Astrocyte (in vitro differentiated cells and primary cell): ENCODE data around the gene GJB4.

Experiments used
- EZH2 ChIP-seq: IDR thresholded peaks from 2 replicates; pipeline ENCODE4 v1.6.1; 2012; ENCODE audit warnings: mild to moderate bottlenecking, low read length, inconsistent platforms; ENCODE audit not compliant: insufficient read depth
- TF ChIP-seq, protein P1 (sequence below): IDR thresholded peaks from 2 replicates; pipeline ENCODE4 v1.5.1; 2011; ENCODE audit warnings: low read depth, mild to moderate bottlenecking, inconsistent platforms, low read length, moderate library complexity; ENCODE audit not compliant: insufficient read depth

DNA sequence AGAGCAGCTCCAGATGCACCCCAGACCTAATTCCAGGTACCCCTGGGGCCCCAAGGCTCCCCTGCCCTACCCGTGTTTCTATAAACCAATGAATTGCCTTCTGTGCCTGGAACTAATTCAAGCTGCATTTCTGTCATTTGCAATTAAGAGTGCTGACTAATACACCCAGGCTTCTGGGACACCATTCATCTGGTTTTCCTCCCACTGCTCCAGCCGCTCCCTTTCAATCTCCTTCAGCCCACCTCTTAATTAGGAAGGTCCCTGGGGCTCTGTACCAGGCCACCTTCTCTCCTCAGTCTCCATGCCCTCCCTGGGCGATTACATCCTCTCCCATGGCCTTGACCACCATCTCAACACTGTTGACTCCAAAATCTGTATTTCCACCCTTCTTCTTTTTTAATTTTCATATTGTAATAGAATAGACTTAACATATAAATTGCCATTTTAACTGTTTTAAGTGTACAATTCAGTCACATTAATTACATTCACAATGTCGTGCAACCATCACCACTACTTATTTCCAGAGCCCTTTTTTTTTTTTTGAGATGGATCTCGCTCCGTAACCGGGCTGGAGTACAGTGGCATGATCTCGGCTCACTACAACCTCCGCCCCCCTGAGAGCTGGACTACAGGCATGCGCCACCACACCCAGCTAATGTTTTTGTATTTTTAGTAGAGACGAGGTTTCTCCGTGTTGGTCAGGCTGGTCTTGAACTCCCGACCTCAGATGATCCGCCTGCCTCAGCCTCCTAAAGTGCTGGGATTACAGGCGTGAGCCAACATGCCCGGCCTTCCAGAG lies 12.2 kb downstream of the GJB4 start:
- TF ChIP-seq, protein P1, sequence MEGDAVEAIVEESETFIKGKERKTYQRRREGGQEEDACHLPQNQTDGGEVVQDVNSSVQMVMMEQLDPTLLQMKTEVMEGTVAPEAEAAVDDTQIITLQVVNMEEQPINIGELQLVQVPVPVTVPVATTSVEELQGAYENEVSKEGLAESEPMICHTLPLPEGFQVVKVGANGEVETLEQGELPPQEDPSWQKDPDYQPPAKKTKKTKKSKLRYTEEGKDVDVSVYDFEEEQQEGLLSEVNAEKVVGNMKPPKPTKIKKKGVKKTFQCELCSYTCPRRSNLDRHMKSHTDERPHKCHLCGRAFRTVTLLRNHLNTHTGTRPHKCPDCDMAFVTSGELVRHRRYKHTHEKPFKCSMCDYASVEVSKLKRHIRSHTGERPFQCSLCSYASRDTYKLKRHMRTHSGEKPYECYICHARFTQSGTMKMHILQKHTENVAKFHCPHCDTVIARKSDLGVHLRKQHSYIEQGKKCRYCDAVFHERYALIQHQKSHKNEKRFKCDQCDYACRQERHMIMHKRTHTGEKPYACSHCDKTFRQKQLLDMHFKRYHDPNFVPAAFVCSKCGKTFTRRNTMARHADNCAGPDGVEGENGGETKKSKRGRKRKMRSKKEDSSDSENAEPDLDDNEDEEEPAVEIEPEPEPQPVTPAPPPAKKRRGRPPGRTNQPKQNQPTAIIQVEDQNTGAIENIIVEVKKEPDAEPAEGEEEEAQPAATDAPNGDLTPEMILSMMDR, result no peak
- no peak for TF ChIP-seq EZH2
